ENCODE results near the gene MAGEA11. TPM values are rescaled to one million over a fixed set of nuclear protein-coding genes. Genes with fewer than 3 reads are reported as not detected.

Gene MAGEA11
- total and polyA plus RNA-seq, 8 donors: not detected

- no peaks in the 10 kb centered on the region for H3K9me3 ChIP-seq
- no peak for TF ChIP-seq CTCF (IDR thresholded peaks at IDR 0.05)
- ATAC-seq (no peak), DNase-seq (no peak)
- H3K27me3 ChIP-seq: no peaks in the 10 kb centered on the region
- no peak overlapping the region for H3K27ac ChIP-seq
- no peaks in the 10 kb centered on the region for H3K4me1 ChIP-seq
- intact Hi-C loops (cut with DNase I): loop anchor here in 1 of 2 donors (10.0 kb wide), 1 partner anchor 182 kb away; no protein-coding TSS in a partner anchor
- H3K4me3 ChIP-seq: no peak overlapping the region
- no peaks in the 10 kb centered on the region for H3K36me3 ChIP-seq
These were observed 28.6 kb upstream of the MAGEA11 start for GRCh38 chrX:149682956-149683947.

- Histone ChIP-seq H3K36me3 (no peaks in the 10 kb centered on the region), H3K27ac (no peak overlapping the region), H3K9me3 (no peaks in the 10 kb centered on the region), H3K4me3 (no peak overlapping the region), H3K4me1 (no peaks in the 10 kb centered on the region), H3K27me3 (no peaks in the 10 kb centered on the region)
- DNase-seq: no peak
- ATAC-seq: no peak
- intact Hi-C loops (cut with DNase I): loop anchor here in 1 of 2 donors (10.0 kb wide), 1 partner anchor 181 kb away; no protein-coding TSS in a partner anchor
- no peak for TF ChIP-seq CTCF (IDR thresholded peaks at IDR 0.05)
These were observed 27.7 kb upstream of the MAGEA11 start for GRCh38 chrX:149683966-149684730.

- no peak overlapping the region for H3K27ac ChIP-seq
- intact Hi-C loops (cut with DNase I): loop anchor here in 1 of 2 donors (10.0 kb wide), 1 partner anchor 177 kb away; no protein-coding TSS in a partner anchor
- TF ChIP-seq CTCF (IDR thresholded peaks at IDR 0.05): no peak
- no peaks in the 10 kb centered on the region for H3K36me3 ChIP-seq
- no peak for DNase-seq
- no peaks in the 10 kb centered on the region for H3K4me1 ChIP-seq
- H3K9me3 ChIP-seq: no peaks in the 10 kb centered on the region
- no peak overlapping the region for H3K4me3 ChIP-seq
- H3K27me3 ChIP-seq: no peaks in the 10 kb centered on the region
- ATAC-seq: no peak
These were observed 23.9 kb upstream of the MAGEA11 start for GRCh38 chrX:149687991-149688390.

- H3K27me3 ChIP-seq: no peaks in the 10 kb centered on the region
- no peak for ATAC-seq
These were observed 23.3 kb upstream of the MAGEA11 start for GRCh38 chrX:149688552-149688951.

More at GRCh38 chrX:149688552-149688951, 23.3 kb upstream of the MAGEA11 start:
- intact Hi-C loops (cut with DNase I): loop anchor here in 1 of 2 donors (10.0 kb wide), 1 partner anchor 176 kb away; no protein-coding TSS in a partner anchor
- no peak for TF ChIP-seq CTCF (IDR thresholded peaks at IDR 0.05)
- Histone ChIP-seq H3K27ac (no peak overlapping the region), H3K36me3 (no peaks in the 10 kb centered on the region), H3K4me1 (no peaks in the 10 kb centered on the region), H3K4me3 (no peak overlapping the region), H3K9me3 (no peaks in the 10 kb centered on the region)
- no peak for DNase-seq
